GM12878 (cell line): ENCODE data around the gene SPON2. TPM values are rescaled to one million over a fixed set of nuclear protein-coding genes. Genes with fewer than 3 reads are reported as not detected.

Source experiments
- FOS ChIP-seq: IDR thresholded peaks from 3 replicates; pipeline ENCODE4 v1.6.1; 2011; ENCODE audit warnings: borderline replicate concordance; ENCODE audit not compliant: insufficient read length; ENCODE audit errors: extremely low read depth
- HDGF ChIP-seq: fragments of 450-650 bp; IDR thresholded peaks from 2 replicates; pipeline ENCODE4 v1.6.1; 2016; ENCODE audit warnings: antibody characterized with exemption
- IKZF2 ChIP-seq, 2 experiments: fragments of 450-650 bp; IDR thresholded peaks; 2 replicates each; pipeline ENCODE4 v1.6.1; 2017; ENCODE audit warnings: mild to moderate bottlenecking in 2 of 2, moderate library complexity in 2 of 2
- IRF4 ChIP-seq: IDR thresholded peaks from 2 replicates; pipeline ENCODE4 v1.6.1; 2011; ENCODE audit warnings: low read depth, low read length
- MYC ChIP-seq: IDR thresholded peaks from 2 replicates; pipeline ENCODE4 v1.6.1; 2011; ENCODE audit warnings: mild to moderate bottlenecking, low read length, moderate library complexity, inconsistent platforms; ENCODE audit not compliant: insufficient read depth, insufficient replicate concordance, insufficient read length, severe bottlenecking
- NFYB ChIP-seq: IDR thresholded peaks from 2 replicates; pipeline ENCODE4 v1.6.1; 2011; ENCODE audit warnings: low read depth, mild to moderate bottlenecking, low read length, improper control_type of control experiment, moderate library complexity; ENCODE audit not compliant: insufficient read depth
- NR2C2 ChIP-seq: IDR thresholded peaks from 2 replicates; pipeline ENCODE4 v1.6.1; 2011; ENCODE audit warnings: borderline replicate concordance, low read depth; ENCODE audit not compliant: control insufficient read depth, insufficient read length
- NR2F1 ChIP-seq: fragments of 450-650 bp; conservative IDR thresholded peaks from 2 replicates; pipeline ENCODE4 v1.6.1; 2017; ENCODE audit warnings: mild to moderate bottlenecking
- NRF1 ChIP-seq: conservative IDR thresholded peaks from 2 replicates; pipeline ENCODE4 v1.6.1; 2011; ENCODE audit warnings: mild to moderate bottlenecking, low read depth, low read length, improper control_type of control experiment
- PAX5 ChIP-seq: IDR thresholded peaks from 2 replicates; pipeline ENCODE4 v1.6.1; 2011; ENCODE audit warnings: low read depth, low read length, borderline replicate concordance
- POLR2AphosphoS5 ChIP-seq: IDR thresholded peaks from 2 replicates; pipeline ENCODE4 v1.6.1; 2011; ENCODE audit warnings: mild to moderate bottlenecking, low read length, inconsistent platforms
- POU2F2 ChIP-seq: IDR thresholded peaks from 3 replicates; pipeline ENCODE4 v1.6.1; 2011; ENCODE audit warnings: low read depth, mild to moderate bottlenecking, low read length, borderline replicate concordance
- RUNX3 ChIP-seq: IDR thresholded peaks from 2 replicates; pipeline ENCODE4 v1.6.1; 2012; ENCODE audit warnings: low read length, inconsistent platforms
- SMC3 ChIP-seq: IDR thresholded peaks from 2 replicates; pipeline ENCODE4 v1.6.1; 2011; ENCODE audit warnings: low read length, improper control_type of control experiment, borderline replicate concordance
- STAT1 ChIP-seq: fragments of 450-650 bp; conservative IDR thresholded peaks from 2 replicates; pipeline ENCODE4 v1.6.1; 2014; ENCODE audit warnings: antibody characterized with exemption, mild to moderate bottlenecking
- ZBTB40 ChIP-seq: fragments of 450-650 bp; IDR thresholded peaks from 2 replicates; pipeline ENCODE4 v1.6.1; 2016; ENCODE audit warnings: mild to moderate bottlenecking, moderate library complexity, borderline replicate concordance
- ZNF592 ChIP-seq: fragments of 450-650 bp; IDR thresholded peaks from 2 replicates; pipeline ENCODE4 v1.6.1; 2017; ENCODE audit warnings: mild to moderate bottlenecking, moderate library complexity
- ZNF687 ChIP-seq: fragments of 450-650 bp; IDR thresholded peaks from 2 replicates; pipeline ENCODE4 v1.6.1; 2017; ENCODE audit warnings: mild to moderate bottlenecking, moderate library complexity
- polyA plus RNA-seq, 11 experiments: library from polyadenylated mRNA; depleted of rRNA in 4 of 11; unstranded in 6 of 11; stranded (reverse) in 5 of 11; fragments of >200 nt; fragmentation: Nextera tagmentation in 4 of 11; fragmentation: Illumina TruSeq in 1 of 11; extraction: Ambion mirVana in 4 of 11; extraction: Trizol in 1 of 11; gene quantifications; 1 replicate in 1 of 11; 2 replicates in 10 of 11; pipeline versions ENCODE4 v1.2.1 to v1.2.3, GENCODE V29; 2011 to 2016; ENCODE audit warnings: inconsistent platforms in 2 of 11, missing spikeins in 2 of 11, low read depth in 1 of 11
- total RNA-seq, 4 experiments: library from RNA; depleted of rRNA in 3 of 4; stranded (reverse); fragments of >200 nt in 3 of 4; fragmentation: Illumina TruSeq in 1 of 4; extraction: Trizol in 1 of 4; gene quantifications; 2 replicates each; pipeline versions ENCODE4 v1.2.1 to v1.2.3, GENCODE V29; 2013 to 2021

SPON2 gene
- total and polyA plus RNA-seq, 10 of the 15 experiments (the other 5 are each of a cell fraction or from before 2014, with no cell fraction given) = 1.1 to 11.2 (median 7.3) TPM

- no peak for TF ChIP-seq ZNF687
- no peak for TF ChIP-seq ZNF592
- no peak for TF ChIP-seq POU2F2
- TF ChIP-seq SMC3 = peak; percentile 4; the same call in 1 of the 2 replicates
- no peak for TF ChIP-seq HDGF
- TF ChIP-seq NR2C2 = no peak
- TF ChIP-seq FOS = no peak
- TF ChIP-seq NRF1 = no peak
- TF ChIP-seq ZBTB40 = 0 out of 2 replicates have a peak, but pooled peaks have one; percentile 37
- TF ChIP-seq NFYB = no peak
- TF ChIP-seq IRF4 = no peak
- TF ChIP-seq NR2F1 = peak; percentile 69
- TF ChIP-seq IKZF2 (IDR thresholded peaks at IDR 0.05) = peak; percentile 67 to 73; a peak in 3 of 4 replicates
- peak; percentile 83 for TF ChIP-seq RUNX3
- TF ChIP-seq PAX5 = no peak
- no peak for TF ChIP-seq STAT1
- no peak for TF ChIP-seq POLR2AphosphoS5
- TF ChIP-seq MYC = no peak
These were observed 11.8 kb upstream of the SPON2 start (continued) for GRCh38 chr4:1183985-1184773.
